Posterior cingulate gyrus (tissue), 11 donors: ENCODE measurements around the gene RPL36AL.
"Not testable (repeated sequence)": the region's sequence is repeated elsewhere in the genome, so short reads cannot be mapped to it uniquely, and the experiment has no call there.

Source experiments
- DNase-seq, 10 donors: peaks; one replicate each; pipeline versions ENCODE4 v3.0.0 to v3.0.0-alpha.2; 2020 to 2021; ENCODE audit warnings: mixed read lengths in 3 of 10
- intact Hi-C: fragments of 100-400 bp; cut with DNase I; formaldehyde crosslinking; loops from one replicate; pipeline ENCODE4 v1.15.1; 2023

The RPL36AL gene

DNA sequence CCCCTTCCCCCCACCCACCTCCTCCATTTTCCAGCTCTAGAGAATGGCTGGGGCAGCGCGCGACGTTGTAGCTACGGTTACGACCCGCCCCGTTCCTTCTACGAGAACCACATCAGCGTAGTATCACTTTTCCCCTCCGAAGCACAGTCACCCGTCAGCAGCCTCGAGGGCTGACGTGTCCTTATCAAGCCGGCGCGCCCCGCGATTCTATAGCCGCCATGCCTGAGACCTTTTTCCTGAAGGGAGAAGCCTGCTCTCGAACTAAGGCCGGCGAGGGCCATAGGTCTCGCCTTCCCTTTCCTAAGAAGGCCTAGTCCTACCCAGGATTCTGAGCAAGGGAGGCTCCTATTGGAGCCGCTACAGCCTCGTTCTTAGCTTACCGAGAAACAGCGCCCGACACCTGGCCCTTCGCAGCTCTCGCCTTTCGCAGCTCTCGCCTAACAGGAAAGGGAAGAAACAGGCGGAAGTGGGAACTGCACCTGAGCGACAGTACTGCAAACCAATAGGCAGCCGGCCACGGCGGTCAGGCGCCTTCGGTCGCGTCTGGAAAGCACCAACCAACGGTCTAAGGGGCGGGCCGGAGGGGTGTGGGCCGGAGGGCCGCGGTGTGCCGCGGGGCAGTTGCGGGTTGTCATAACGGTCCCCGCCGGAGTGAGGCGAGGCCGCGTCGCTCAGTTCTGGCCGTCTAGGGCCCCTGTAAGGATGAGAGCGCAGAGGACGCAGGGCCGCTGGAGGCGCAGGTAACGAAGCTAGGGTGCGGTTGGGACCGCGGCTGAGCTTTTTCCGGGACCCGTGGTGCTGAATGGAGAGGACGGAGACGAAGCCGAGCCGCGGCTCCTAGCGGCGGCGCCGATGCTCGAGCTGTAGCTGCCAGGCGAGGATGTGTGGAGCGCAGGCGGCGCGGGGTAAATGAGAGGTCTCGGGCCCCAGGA, at the start of gene RPL36AL, which contains the start of gene MGAT2:
RPL36AL (minus strand) TSS at position 445 of the 932 bp plus-strand sequence. CDS start 1,522 bp downstream, outside the sequence.
MGAT2 (plus strand) TSS at position 618 of the 932 bp plus-strand sequence. CDS start 470 bp downstream, outside the sequence.
- intact Hi-C loops: loop anchor here (2.0 to 5.0 kb wide), 3 partner anchors 22 to 242 kb away; partner anchors contain the start of genes LRR1 and RPS29

DNA sequence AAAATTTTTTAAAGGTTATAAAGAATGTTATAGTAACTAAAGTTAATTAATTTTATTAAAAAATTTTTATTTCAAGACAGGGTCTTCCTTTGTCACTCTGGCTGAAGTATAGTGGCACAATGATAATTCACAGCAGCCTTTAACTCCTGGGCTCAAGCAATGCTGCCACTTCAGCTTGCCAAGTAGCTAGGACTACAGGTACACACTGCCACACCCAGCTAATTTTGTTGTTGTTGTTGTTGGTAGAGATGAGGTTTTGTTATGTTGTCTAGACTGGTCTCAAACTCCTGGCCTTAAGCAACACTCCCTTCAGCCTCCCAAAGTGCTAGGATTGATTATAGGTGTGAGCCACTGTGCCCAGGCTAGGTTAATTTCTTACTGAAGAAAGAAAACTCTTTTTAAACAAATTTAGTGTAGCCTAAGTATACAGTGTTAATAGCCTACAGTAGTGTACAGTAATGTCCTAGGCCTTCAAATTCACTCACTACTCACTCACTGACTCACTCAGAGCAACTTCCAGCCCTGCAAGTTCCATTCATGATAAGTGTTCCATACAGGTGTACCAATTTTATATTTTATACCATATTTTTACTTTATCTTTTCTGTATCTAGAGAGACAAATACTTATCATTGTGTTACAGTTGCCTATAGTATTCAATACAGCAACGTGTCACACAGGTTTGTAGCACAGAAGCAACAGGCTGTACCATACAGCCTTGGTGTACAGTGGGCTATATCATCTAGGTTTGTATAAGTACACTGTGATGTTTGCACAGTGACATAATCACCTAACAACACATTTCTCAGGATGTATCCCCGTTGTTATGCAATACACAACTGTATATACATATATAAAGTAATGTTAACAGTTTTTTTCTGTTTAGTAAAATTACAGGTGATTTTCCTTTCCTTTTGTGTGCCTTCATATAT, 39.4 kb upstream of the RPL36AL start:
- intact Hi-C loops: no loop called here
- no peak for DNase-seq

More for the DNA sequence above, at the start of gene RPL36AL, which contains the start of gene MGAT2:
- DNase-seq: peak; percentile 96 to 100 (median 99)

DNA sequence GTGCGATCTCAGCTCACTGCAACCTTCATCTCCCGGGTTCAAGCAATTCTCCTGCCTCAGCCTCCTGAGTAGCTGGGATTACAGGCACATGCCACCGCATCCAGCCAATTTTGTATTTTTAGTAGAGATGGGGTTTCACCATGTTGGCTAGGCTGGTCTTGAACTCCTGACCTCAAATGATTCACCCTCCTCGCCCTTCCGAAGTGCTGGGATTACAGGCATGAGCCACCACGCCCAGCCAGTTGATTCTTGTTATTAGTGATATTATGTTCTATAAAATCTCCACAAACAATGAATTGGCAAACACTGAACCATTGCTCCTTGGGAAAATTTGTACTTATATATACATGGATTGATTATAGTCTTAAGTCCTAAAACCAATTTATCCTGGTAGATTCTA, 37.1 kb upstream of the RPL36AL start:
- DNase-seq, intact Hi-C loops: not testable (repeated sequence)

DNA sequence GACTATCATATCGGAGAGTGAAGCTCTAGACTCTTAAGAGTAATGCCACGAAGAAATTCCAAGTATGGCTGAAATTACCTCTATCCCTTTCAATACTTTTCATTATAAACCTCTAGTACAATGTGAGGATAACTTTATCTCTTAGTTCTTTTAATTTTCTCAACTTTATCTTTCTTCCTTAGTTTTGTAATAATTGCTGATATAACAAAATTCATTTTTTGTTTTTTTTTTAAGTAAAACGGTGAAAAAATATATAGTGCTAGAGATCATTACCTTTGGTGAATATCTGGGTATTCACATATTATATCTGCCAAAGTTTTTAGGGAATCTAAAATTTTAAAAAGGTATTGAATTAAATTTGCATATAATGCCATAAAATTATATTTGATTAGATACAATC, 34.1 kb upstream of the RPL36AL start:
- intact Hi-C loops: no loop called here
- no peak for DNase-seq

DNA sequence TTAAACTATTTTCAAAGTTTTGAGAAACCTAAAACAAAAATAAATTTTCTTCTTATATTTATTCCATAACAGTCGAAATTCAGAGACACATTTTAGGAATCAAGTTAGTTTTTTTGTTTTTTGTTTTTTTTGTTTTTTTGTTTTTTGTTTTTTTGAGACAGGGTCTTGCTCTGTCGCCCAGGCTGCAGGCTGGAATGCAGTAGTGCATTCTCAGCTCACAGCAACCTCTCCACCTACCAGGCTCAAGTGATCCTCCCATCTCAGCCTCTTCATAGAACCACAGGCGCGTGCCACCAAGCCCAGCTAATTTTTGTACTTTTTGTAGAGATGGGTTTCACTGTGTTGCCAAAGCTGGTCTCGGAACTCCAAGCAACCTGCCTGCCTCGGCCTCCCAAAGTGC, 33.1 kb upstream of the RPL36AL start:
- DNase-seq: no peak
- intact Hi-C loops: no loop called here

DNA sequence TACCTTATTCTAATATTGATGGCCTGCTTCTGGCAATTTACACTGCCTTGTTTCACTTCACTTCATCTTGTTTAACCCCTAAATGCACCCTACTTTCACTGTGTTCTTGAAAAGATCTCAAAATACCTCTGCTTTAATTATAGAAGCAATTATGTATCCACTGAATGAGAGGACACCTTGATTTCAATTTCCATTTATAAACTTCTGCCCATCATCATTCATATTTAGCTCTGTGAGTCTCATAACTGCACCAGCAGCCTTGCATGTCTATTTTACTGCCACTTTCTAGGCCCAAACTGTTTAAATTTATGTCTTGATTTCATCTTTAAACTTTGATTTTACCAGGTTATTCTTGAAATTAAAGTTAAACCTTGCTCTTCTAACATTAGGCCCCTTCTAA, 21.7 kb upstream of the RPL36AL start:
- intact Hi-C loops: no loop called here
- DNase-seq: no peak

DNA sequence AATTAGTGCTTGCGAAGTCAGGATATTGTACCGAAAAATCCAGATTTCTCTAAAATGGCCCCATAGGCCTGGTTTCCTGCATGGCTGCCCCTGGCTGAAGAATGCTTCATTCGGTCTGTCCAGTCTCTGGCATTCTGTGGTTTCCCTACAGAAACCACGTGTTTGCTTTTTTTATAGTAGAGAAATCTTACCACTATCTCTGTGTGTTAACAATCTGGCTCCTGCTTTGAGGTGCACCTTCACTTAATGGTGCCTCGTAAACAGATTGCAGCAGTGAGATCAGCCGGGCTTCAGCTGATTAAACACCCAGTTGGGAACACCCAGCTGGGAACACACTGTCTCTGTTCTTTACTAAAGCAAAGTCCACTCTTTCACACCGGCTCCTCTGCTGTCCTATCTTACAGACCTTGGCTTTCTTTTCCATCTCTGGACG, 21.3 kb upstream of the RPL36AL start:
- DNase-seq: peak in 3 of 10 donors; percentile 22 to 41 (median 25)
- intact Hi-C loops: no loop called here

DNA sequence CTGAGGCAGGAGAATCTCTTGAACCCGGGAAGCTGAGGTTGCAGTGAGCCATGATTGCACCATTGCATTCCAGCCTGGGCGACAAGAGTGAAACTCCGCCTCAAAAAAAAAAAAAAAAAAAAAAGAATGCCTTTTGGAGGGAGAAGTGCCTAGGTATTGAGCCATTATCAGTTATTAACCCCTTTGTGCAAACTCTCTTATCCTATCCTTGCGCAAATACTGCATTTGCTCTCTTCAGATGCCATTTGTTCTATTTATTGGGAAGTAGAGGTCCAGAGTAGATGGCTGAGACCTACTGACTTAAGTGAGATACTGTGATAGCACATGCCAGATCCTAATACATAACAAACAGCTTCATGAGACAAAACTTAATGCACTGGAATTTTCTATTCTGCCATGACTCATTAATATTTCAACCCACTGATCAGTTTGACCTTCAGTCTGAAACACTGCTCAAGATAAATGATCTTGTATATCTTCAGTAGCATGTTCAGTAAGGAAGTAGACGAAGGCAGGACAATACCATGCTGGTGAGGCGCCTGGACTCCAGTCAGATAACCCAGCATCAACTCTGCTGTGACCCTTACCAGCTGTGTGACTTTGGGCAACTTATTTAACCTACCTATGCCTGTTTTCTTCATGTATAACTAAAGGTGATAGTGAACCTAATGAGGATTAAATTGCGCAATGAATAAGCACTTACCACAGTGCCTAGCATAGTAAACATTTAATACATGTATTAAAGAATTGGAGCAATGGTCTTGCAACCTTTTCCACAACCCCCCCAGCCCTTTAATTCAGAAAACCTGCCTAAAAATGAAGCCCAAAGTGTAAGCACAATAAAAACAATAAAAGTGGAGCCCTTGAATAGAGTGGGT, 20.4 kb upstream of the RPL36AL start:
- intact Hi-C loops: no loop called here
- DNase-seq: no peak

DNA sequence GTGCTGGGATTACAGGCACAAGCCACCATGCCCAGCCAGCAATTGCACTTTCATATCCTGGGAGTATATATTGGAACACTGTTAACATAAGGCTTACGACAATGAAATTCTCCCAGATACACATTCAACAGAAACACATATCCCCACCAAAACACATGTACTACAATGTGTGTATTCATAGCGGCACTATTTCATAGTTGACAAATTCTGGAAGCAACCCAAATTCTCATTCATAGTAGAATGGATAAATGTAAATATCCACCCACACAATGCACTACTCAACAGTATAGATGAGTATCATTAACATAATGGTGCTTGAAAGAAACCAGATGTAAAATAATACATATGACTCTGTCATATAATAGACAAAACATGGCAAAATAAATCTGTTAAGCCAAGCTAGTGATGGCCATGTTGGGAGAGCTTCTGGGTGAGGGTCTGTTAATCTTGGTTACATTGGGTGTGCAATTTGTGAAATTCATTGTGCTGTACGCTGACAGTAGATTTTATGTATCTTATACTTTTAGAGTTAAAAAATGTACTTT, 17.2 kb upstream of the RPL36AL start:
- DNase-seq: no peak
- intact Hi-C loops: no loop called here

DNA sequence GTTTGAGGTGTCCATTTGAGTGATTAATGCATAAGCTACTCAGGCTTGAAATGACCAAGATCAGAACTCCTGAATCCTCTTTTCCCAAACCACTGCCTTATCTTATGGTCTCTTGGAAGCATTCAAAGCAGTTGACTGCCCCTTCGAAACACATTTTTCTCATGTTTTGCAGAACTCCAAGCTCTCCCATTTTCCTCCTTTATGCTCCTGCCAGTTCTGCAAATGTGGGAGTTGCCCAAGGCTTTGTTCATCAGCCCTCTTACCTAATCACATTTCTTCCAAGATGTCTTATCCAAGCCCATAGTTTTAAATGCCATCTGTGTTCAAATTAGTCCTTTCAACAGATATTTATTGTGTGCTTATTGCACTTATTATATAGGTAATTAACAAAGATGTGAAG, 16.4 kb upstream of the RPL36AL start:
- intact Hi-C loops: no loop called here

DNA sequence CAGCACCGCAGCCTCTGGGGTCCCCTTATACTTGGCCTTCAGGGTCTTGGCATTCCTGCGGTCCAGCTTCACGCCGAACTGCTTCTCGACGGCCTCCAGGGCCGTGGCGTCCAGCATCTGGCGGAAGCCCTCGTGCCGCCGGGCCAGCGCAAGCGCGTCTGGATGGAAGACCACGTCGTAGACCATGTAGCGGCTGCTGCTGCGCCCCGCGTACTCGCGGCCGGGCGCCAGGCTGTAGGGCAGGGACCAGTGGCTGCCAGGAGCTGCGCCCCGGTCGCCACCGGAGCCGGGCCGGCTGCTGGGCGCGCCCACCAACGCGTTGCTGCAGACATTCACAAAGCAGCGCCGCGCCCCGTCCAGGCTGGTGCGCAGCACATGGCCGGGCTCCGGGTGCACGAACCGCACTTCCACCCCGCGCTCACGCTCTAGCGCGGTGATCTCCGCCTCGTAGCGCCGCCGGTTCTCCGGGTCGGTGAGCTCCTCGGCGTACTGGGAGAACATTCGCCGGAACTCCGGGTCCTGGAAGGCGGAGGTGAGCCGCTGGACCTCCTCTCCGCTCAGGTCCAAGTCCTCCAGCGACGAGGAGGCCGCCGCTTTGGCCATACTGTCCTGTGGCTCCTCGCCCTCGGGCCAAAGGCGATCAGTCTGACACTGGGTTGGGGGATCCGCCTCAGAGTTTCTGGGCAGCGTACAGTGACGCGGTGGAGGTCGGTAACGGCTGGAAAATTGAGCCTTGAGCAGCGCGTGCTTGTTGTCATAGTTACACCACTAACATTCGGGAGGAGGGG, 14.3 kb upstream of the RPL36AL start, which contains the start of gene DNAAF2:
DNAAF2 (minus strand) TSS at position 698 of the 788 bp plus-strand sequence; CDS start at position 603, 95 bp downstream.
- intact Hi-C loops: loop anchor here (1.0 kb wide), 3 partner anchors 54 to 218 kb away; partner anchors contain the start of genes KLHDC2, NEMF and POLE2
- DNase-seq: peak in 8 of 10 donors; percentile 25 to 88 (median 38)

More for the DNA sequence above, 16.4 kb upstream of the RPL36AL start:
- no peak for DNase-seq

DNA sequence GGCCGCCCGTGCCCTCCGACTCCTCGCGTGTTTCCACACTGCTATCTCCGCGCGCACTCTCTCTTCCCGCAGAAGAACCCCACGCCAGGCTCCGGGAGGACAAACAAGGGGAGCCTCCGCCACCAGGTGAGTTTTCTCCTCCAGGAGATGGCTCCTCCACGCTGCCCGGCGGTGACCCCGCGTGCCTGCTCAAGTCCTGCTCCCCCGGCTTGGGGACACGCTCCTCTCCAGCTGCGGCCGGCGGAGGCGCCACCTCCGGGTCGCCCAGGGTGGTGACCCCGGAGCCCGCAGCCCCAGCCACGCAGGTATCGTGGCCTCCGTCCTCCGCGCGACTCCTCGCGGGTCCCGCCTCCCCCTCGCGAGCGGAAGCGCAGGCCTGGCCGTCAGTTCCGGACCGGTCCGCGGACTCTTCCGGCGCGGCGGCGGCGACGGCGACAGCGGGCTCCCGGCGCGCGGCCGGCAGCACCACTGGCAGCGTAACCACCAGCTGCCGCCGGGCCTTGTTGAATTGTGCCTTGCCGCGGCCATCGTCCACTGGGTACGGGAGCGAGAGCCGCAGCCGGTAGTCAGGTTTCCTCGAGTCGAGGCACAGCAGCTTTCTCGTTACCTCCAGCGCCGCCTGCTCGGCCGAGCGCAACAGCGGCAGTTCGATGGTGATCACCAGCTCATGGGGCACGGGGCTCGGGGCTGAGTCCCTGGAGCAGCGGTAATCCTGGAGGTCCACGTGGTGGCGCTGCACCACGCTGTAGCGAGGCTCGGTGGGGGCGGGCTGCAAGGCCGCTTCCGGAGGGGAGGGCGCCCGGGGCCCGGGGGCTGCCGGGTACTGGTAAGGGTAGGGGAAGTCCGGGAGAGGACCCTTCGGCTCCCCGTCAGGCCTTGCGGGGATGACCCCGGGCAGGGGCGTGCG, 13.5 kb upstream of the RPL36AL start:
- peak; percentile 87 to 99 (median 94) for DNase-seq
- intact Hi-C loops: loop anchor here (1.0 kb wide), 3 partner anchors 54 to 218 kb away; partner anchors contain the start of genes KLHDC2, NEMF and POLE2

DNA sequence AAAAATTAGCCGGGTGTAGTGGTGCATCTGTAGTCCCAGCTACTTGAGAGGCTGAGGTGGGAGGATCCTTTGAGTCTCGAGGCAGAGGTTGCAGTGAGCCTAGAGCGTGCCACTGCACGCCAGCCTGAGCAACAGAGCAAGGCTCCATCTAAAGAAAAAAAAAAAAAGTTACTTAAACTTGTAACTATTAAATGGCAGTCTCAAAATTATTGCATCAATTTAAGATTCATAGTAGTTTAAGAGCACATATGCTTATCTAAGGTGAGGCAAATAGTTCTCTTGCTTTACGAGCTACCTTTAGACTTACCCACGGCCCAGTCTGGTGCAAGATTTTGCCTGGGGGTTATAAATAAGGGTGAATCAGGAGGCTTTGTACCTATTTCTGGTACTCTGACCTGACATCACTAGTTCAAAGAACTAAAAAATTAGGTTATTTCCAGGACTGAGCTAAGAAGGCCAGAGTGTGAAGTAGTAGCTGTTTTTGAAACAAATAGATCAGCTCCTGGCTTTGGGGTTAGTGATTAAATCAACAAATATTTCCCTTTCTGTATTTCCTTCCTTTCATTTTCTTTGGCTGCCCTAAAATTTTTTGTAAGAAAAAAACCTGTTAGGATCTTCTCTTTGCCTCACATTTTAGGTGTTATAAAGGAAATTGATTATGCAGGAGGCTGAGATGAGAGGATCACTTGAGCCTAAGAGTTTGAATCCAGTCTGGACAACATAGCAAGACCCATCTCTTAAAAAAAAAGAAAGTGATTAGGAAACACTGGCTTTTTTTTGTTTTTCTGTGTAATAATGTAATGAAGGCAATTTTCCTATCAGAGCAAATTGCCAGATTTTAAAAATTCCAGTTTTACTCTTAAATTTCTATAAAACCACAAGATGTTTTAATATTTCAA, 3.8 kb upstream of the RPL36AL start:
- intact Hi-C loops: loop anchor here (5.0 kb wide), 1 partner anchor 238 kb away; no protein-coding TSS in a partner anchor
- no peak for DNase-seq

DNA sequence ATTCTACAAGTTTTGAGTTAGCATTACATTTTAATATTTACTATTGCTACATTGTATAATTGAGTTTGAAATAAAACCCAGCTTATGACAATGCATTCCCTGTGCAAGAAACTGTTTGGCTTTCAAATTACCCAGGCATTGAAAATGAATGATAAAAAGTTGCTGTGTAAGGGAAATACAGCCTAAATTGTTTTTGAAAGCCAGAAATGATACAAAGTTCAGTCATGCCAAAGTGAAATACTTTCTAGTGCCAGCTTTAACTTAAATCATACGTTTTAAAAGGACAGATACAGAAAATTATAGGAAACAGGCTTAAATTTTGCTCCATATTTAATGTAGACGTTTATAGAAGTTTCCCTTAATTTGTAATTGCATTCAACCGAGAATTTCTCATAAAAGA, 3.0 kb upstream of the RPL36AL start:
- intact Hi-C loops: loop anchor here (5.0 kb wide), 1 partner anchor 239 kb away; no protein-coding TSS in a partner anchor

DNA sequence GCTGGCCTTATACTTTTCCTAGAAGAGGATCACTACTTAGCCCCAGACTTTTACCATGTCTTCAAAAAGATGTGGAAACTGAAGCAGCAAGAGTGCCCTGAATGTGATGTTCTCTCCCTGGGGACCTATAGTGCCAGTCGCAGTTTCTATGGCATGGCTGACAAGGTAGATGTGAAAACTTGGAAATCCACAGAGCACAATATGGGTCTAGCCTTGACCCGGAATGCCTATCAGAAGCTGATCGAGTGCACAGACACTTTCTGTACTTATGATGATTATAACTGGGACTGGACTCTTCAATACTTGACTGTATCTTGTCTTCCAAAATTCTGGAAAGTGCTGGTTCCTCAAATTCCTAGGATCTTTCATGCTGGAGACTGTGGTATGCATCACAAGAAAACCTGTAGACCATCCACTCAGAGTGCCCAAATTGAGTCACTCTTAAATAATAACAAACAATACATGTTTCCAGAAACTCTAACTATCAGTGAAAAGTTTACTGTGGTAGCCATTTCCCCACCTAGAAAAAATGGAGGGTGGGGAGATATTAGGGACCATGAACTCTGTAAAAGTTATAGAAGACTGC, 1.7 kb upstream of the RPL36AL start:
- intact Hi-C loops: loop anchor here (5.0 kb wide), 1 partner anchor 240 kb away; no protein-coding TSS in a partner anchor
- DNase-seq: no peak

More for the DNA sequence above, 3.0 kb upstream of the RPL36AL start:
- no peak for DNase-seq
